ENCODE results near the gene DNAH6.
"Not testable (repeated sequence)": the region's sequence is repeated elsewhere in the genome, so short reads cannot be mapped to it uniquely, and the experiment has no call there.

The DNAH6 gene

GRCh38 chr2:84732897-84733778, 216.8 kb downstream of the DNAH6 start:
- in situ Hi-C loops (cut with MboI; ENCODE audit: low sequenced_read_pairs), result no loop called here

- in situ Hi-C loops (cut with MboI; ENCODE audit: low sequenced_read_pairs), result no loop called here
Observed at GRCh38 chr2:84735389-84735788, 219.1 kb downstream of the DNAH6 start.

- in situ Hi-C loops (cut with MboI; ENCODE audit: low sequenced_read_pairs), result no loop called here
Observed at GRCh38 chr2:84741182-84741822, 225.0 kb downstream of the DNAH6 start.

- in situ Hi-C loops (cut with MboI; ENCODE audit: low sequenced_read_pairs), result no loop called here
Observed at GRCh38 chr2:84748341-84748740, 232.0 kb downstream of the DNAH6 start.

GRCh38 chr2:84749442-84749841, 233.1 kb downstream of the DNAH6 start:
- in situ Hi-C loops (cut with MboI; ENCODE audit: low sequenced_read_pairs), result no loop called here

GRCh38 chr2:84755096-84755495, 238.8 kb downstream of the DNAH6 start:
- in situ Hi-C loops (cut with MboI; ENCODE audit: low sequenced_read_pairs), result no loop called here

- in situ Hi-C loops (cut with MboI; ENCODE audit: low sequenced_read_pairs), result no loop called here
Observed at GRCh38 chr2:84757648-84758047, 241.3 kb downstream of the DNAH6 start.

GRCh38 chr2:84766791-84767190, 250.5 kb downstream of the DNAH6 start:
- in situ Hi-C loops (cut with MboI; ENCODE audit: low sequenced_read_pairs), result no loop called here

- in situ Hi-C loops (cut with MboI; ENCODE audit: low sequenced_read_pairs), result no loop called here
Observed at GRCh38 chr2:84768840-84769239, 252.5 kb downstream of the DNAH6 start.

GRCh38 chr2:84770280-84770679, 254.0 kb downstream of the DNAH6 start:
- in situ Hi-C loops (cut with MboI; ENCODE audit: low sequenced_read_pairs), result no loop called here

- in situ Hi-C loops (cut with MboI; ENCODE audit: low sequenced_read_pairs), result no loop called here
Observed at GRCh38 chr2:84771251-84771650, 255.0 kb downstream of the DNAH6 start.

- in situ Hi-C loops (cut with MboI; ENCODE audit: low sequenced_read_pairs), result not testable (repeated sequence)
Observed at GRCh38 chr2:84773562-84773961, 257.3 kb downstream of the DNAH6 start.

- in situ Hi-C loops (cut with MboI; ENCODE audit: low sequenced_read_pairs), result no loop called here
Observed at GRCh38 chr2:84776011-84776410, 259.7 kb downstream of the DNAH6 start.

GRCh38 chr2:84778911-84779690, 262.8 kb downstream of the DNAH6 start:
- in situ Hi-C loops (cut with MboI; ENCODE audit: low sequenced_read_pairs), result no loop called here

GRCh38 chr2:84779781-84780180, 263.5 kb downstream of the DNAH6 start:
- in situ Hi-C loops (cut with MboI; ENCODE audit: low sequenced_read_pairs), result no loop called here

- in situ Hi-C loops (cut with MboI; ENCODE audit: low sequenced_read_pairs), result no loop called here
Observed at GRCh38 chr2:84781942-84782716, 265.8 kb downstream of the DNAH6 start.

GRCh38 chr2:84782717-84783442, 266.6 kb downstream of the DNAH6 start:
- in situ Hi-C loops (cut with MboI; ENCODE audit: low sequenced_read_pairs), result no loop called here

- in situ Hi-C loops (cut with MboI; ENCODE audit: low sequenced_read_pairs), result no loop called here
Observed at GRCh38 chr2:84785950-84786349, 269.7 kb downstream of the DNAH6 start.

GRCh38 chr2:84786601-84787000, 270.3 kb downstream of the DNAH6 start:
- in situ Hi-C loops (cut with MboI; ENCODE audit: low sequenced_read_pairs), result no loop called here

GRCh38 chr2:84788027-84788426, 271.7 kb downstream of the DNAH6 start:
- in situ Hi-C loops (cut with MboI; ENCODE audit: low sequenced_read_pairs), result no loop called here
